H1 (cell line): ENCODE measurements around the gene GPR39. TPM values are rescaled to one million over a fixed set of nuclear protein-coding genes. Genes with fewer than 3 reads are reported as not detected.

ENCODE experiments used
- CTCF ChIA-PET: fragments of 300-600 bp; sonication (Branson Sonifier 250); formaldehyde crosslinking; loops from one replicate; lab custom pipeline; 2021; ENCODE audit not compliant: partially characterized antibody; lab: Charles Lee
- POLR2A ChIA-PET: fragments of 300-600 bp; sonication (Branson Sonifier 250); formaldehyde crosslinking; loops from one replicate; lab custom pipeline; 2021; ENCODE audit warnings: inconsistent platforms; ENCODE audit not compliant: partially characterized antibody; lab: Charles Lee
- DNase-seq, 2 experiments: peaks; one replicate each; pipeline versions ENCODE4 v3.0.0 to v3.0.0-alpha.2; 2010 to 2022; ENCODE audit warnings: low spot score in 2 of 2, low read depth in 1 of 2, mixed read lengths in 1 of 2
- FAIRE-seq: peaks from 2 replicates; lab custom pipeline; 2011; peaks lifted over from hg19 to GRCh38; lab: Jason Lieb, UNC
- H2AFZ ChIP-seq: 2 replicates; pipeline ENCODE4 v1.8.1; 2012; ENCODE audit warnings: low read length, inconsistent platforms
- H2AK5ac ChIP-seq: 2 replicates; pipeline ENCODE4 v1.6.1; 2013; ENCODE audit warnings: low read depth, low read length
- H2BK120ac ChIP-seq: replicated peaks from 2 replicates; pipeline ENCODE3; 2013; ENCODE audit warnings: low read depth, low read length, inconsistent platforms
- H2BK12ac ChIP-seq: 2 replicates; pipeline ENCODE4 v1.6.1; 2013; ENCODE audit warnings: low read depth, low read length
- H2BK15ac ChIP-seq: 2 replicates; pipeline ENCODE4 v1.6.1; 2013; ENCODE audit warnings: low read length
- H2BK20ac ChIP-seq: 2 replicates; pipeline ENCODE4 v1.6.1; 2013; ENCODE audit warnings: low read length
- H2BK5ac ChIP-seq: 2 replicates; pipeline ENCODE4 v1.6.1; 2013; ENCODE audit warnings: low read depth, low read length
- H3K14ac ChIP-seq: 2 replicates; pipeline ENCODE4 v1.6.1; 2013; ENCODE audit warnings: inconsistent platforms; ENCODE audit not compliant: insufficient read length
- H3K18ac ChIP-seq: 2 replicates; pipeline ENCODE4 v1.6.1; 2013; ENCODE audit warnings: low read length; ENCODE audit errors: extremely low read depth
- H3K23ac ChIP-seq: 2 replicates; pipeline ENCODE4 v1.6.1; 2013; ENCODE audit warnings: inconsistent platforms; ENCODE audit not compliant: insufficient read length
- H3K23me2 ChIP-seq: 2 replicates; pipeline ENCODE4 v1.6.1; 2013; ENCODE audit warnings: low read depth, low read length
- H3K27ac ChIP-seq: 2 replicates; pipeline ENCODE4 v1.6.1; 2011; ENCODE audit warnings: low read depth, low read length, inconsistent platforms
- H3K27me3 ChIP-seq, 4 experiments: replicated peaks in 1 of 4; 1 replicate in 1 of 4; 2 replicates in 3 of 4; pipeline versions ENCODE4 v1.6.1 to v1.8.1; 2011 to 2013; ENCODE audit warnings: low read length in 3 of 4, mild to moderate bottlenecking in 3 of 4, inconsistent platforms in 2 of 4, mixed read lengths in 2 of 4, moderate library complexity in 1 of 4; ENCODE audit not compliant: control insufficient read depth in 3 of 4, insufficient read depth in 3 of 4; ENCODE audit errors: extremely low read depth in 1 of 4
- H3K36me3 ChIP-seq, 4 experiments: 2 replicates each; pipeline versions ENCODE4 v1.6.1 to v1.8.1; 2011 to 2013; ENCODE audit warnings: mild to moderate bottlenecking in 4 of 4, low read length in 3 of 4, moderate library complexity in 2 of 4, control low read depth in 1 of 4, inconsistent platforms in 1 of 4; ENCODE audit not compliant: insufficient read depth in 4 of 4, control insufficient read depth in 2 of 4
- H3K4ac ChIP-seq: replicated peaks from 2 replicates; pipeline ENCODE3; 2013; ENCODE audit warnings: low read length, low read depth, mixed read lengths, inconsistent platforms; ENCODE audit not compliant: insufficient read length
- H3K4me1 ChIP-seq, 4 experiments: replicated peaks in 1 of 4; 1 replicate in 1 of 4; 2 replicates in 3 of 4; pipeline versions ENCODE4 v1.6.1 to v1.8.1; 2011 to 2013; ENCODE audit warnings: low read length in 3 of 4, inconsistent platforms in 2 of 4, mixed read lengths in 1 of 4; ENCODE audit not compliant: insufficient read depth in 4 of 4, control insufficient read depth in 3 of 4
- H3K4me2 ChIP-seq, 2 experiments: 2 replicates each; pipeline versions ENCODE4 v1.6.1 to v1.8.1; 2011 to 2013; ENCODE audit warnings: low read depth in 2 of 2, low read length in 2 of 2, control low read depth in 1 of 2, inconsistent platforms in 1 of 2, mild to moderate bottlenecking in 1 of 2; ENCODE audit not compliant: insufficient read depth in 1 of 2
- H3K4me3 ChIP-seq, 4 experiments: fragments of 200-600, 300-600 bp in 1 of 4; sonication (generic), shearing (Covaris generic), sonication (Bioruptor Twin) in 1 of 4; 2 replicates each; pipeline versions ENCODE4 v1.5.1 to v1.8.1; 2011 to 2016; ENCODE audit warnings: low read length in 4 of 4, low read depth in 3 of 4, control low read depth in 2 of 4, inconsistent platforms in 2 of 4, mild to moderate bottlenecking in 2 of 4, mixed read lengths in 1 of 4, moderate library complexity in 1 of 4; ENCODE audit not compliant: insufficient read depth in 2 of 4; ENCODE audit errors: extremely low read depth in 1 of 4
- H3K56ac ChIP-seq: replicated peaks from 2 replicates; pipeline ENCODE3; 2013; ENCODE audit warnings: low read depth, mild to moderate bottlenecking, mixed read lengths, low read length, inconsistent platforms; ENCODE audit not compliant: insufficient read length
- H3K79me1 ChIP-seq: 2 replicates; pipeline ENCODE4 v1.6.1; 2013; ENCODE audit warnings: low read depth, low read length, control low read depth
- H3K79me2 ChIP-seq, 2 experiments: 2 replicates each; pipeline versions ENCODE4 v1.6.1 to v1.8.1; 2012 to 2013; ENCODE audit warnings: low read length in 2 of 2, mild to moderate bottlenecking in 2 of 2, inconsistent platforms in 1 of 2; ENCODE audit not compliant: insufficient read depth in 2 of 2, control insufficient read depth in 1 of 2
- H3K9ac ChIP-seq, 4 experiments: replicated peaks in 1 of 4; 1 replicate in 1 of 4; 2 replicates in 3 of 4; pipeline versions ENCODE4 v1.6.1 to v1.8.1; 2011 to 2013; ENCODE audit warnings: low read depth in 3 of 4, low read length in 3 of 4, control low read depth in 2 of 4, mild to moderate bottlenecking in 2 of 4, moderate library complexity in 2 of 4, inconsistent platforms in 1 of 4; ENCODE audit errors: extremely low read depth in 1 of 4
- H3K9me3 ChIP-seq, 2 experiments: 2 replicates each; pipeline versions ENCODE4 v1.6.1 to v1.8.1; 2012 to 2013; ENCODE audit warnings: mild to moderate bottlenecking in 2 of 2, moderate library complexity in 2 of 2, control low read depth in 1 of 2, inconsistent platforms in 1 of 2, low read depth in 1 of 2, low read length in 1 of 2, mixed read lengths in 1 of 2; ENCODE audit not compliant: insufficient read depth in 2 of 2
- H4K20me1 ChIP-seq, 2 experiments: replicated peaks in 1 of 2; 2 replicates each; pipeline versions ENCODE3 to v1.8.1; 2011 to 2013; ENCODE audit warnings: inconsistent platforms in 2 of 2, low read length in 2 of 2, mild to moderate bottlenecking in 1 of 2; ENCODE audit not compliant: insufficient read depth in 2 of 2, control insufficient read depth in 1 of 2
- H4K5ac ChIP-seq: 2 replicates; pipeline ENCODE4 v1.6.1; 2013; ENCODE audit warnings: low read length, low read depth, mixed read lengths, inconsistent platforms; ENCODE audit not compliant: insufficient read length
- H4K8ac ChIP-seq: 2 replicates; pipeline ENCODE4 v1.8.0; 2013; ENCODE audit warnings: mild to moderate bottlenecking, moderate library complexity, low read length, inconsistent platforms; ENCODE audit not compliant: insufficient read depth; ENCODE audit errors: extremely low read depth
- H4K91ac ChIP-seq: replicated peaks from 2 replicates; pipeline ENCODE3; 2013; ENCODE audit warnings: low read length, mixed read lengths, inconsistent platforms; ENCODE audit not compliant: insufficient read length
- CHD2 ChIP-seq: IDR thresholded peaks from 2 replicates; pipeline ENCODE4 v1.6.1; 2012; ENCODE audit warnings: low read length, improper control_type of control experiment
- CREB1 ChIP-seq: IDR thresholded peaks from 2 replicates; pipeline ENCODE4 v1.6.1; 2012; ENCODE audit warnings: inconsistent platforms
- EGR1 ChIP-seq: IDR thresholded peaks from 2 replicates; pipeline ENCODE4 v1.6.1; 2011; ENCODE audit warnings: low read depth, low read length, borderline replicate concordance
- EP300 ChIP-seq, 2 experiments: IDR thresholded peaks; 1 replicate in 1 of 2; 2 replicates in 1 of 2; pipeline ENCODE4 v1.6.1; 2011 to 2012; ENCODE audit warnings: low read depth in 2 of 2, low read length in 2 of 2, mild to moderate bottlenecking in 2 of 2, borderline replicate concordance in 1 of 2, inconsistent platforms in 1 of 2, moderate library complexity in 1 of 2
- GABPA ChIP-seq: IDR thresholded peaks from 2 replicates; pipeline ENCODE4 v1.6.1; 2011; ENCODE audit warnings: mild to moderate bottlenecking, low read length, moderate library complexity, borderline replicate concordance; ENCODE audit not compliant: insufficient read depth
- GTF2F1 ChIP-seq: IDR thresholded peaks from 2 replicates; pipeline ENCODE4 v1.6.1; 2012; ENCODE audit warnings: low read depth, low read length, improper control_type of control experiment, borderline replicate concordance
- HDAC2 ChIP-seq, 2 experiments: fragments of 300-600 bp in 1 of 2; sonication (generic) in 1 of 2; IDR thresholded peaks; 2 replicates each; pipeline ENCODE4 v1.6.1; 2011 to 2012; ENCODE audit warnings: low read depth in 2 of 2, low read length in 2 of 2, mild to moderate bottlenecking in 2 of 2, moderate library complexity in 2 of 2, borderline replicate concordance in 1 of 2, inconsistent platforms in 1 of 2
- MAFK ChIP-seq: IDR thresholded peaks from 2 replicates; pipeline ENCODE4 v1.6.1; 2012; ENCODE audit warnings: low read depth, mild to moderate bottlenecking, improper control_type of control experiment, low read length
- POLR2A ChIP-seq, 2 experiments: IDR thresholded peaks; 1 replicate in 1 of 2; 2 replicates in 1 of 2; pipeline ENCODE4 v1.6.1; 2011; ENCODE audit warnings: low read depth in 2 of 2, low read length in 2 of 2, mild to moderate bottlenecking in 2 of 2; ENCODE audit errors: control extremely low read depth in 1 of 2
- POU5F1 ChIP-seq: IDR thresholded peaks from 2 replicates; pipeline ENCODE4 v1.6.1; 2011; ENCODE audit warnings: low read depth, mild to moderate bottlenecking, low read length, moderate library complexity
- RAD21 ChIP-seq, 2 experiments: IDR thresholded peaks in 1 of 2; conservative IDR thresholded peaks in 1 of 2; 2 replicates each; pipeline ENCODE4 v1.6.1; 2011; ENCODE audit warnings: low read depth in 2 of 2, low read length in 2 of 2, improper control_type of control experiment in 1 of 2, inconsistent platforms in 1 of 2, mild to moderate bottlenecking in 1 of 2, moderate library complexity in 1 of 2
- SIRT6 ChIP-seq: IDR thresholded peaks from one replicate; pipeline ENCODE4 v1.7.1; 2012; ENCODE audit warnings: low read length, inconsistent platforms
- SP1 ChIP-seq: IDR thresholded peaks from 2 replicates; pipeline ENCODE4 v1.6.1; 2011; ENCODE audit warnings: low read depth, low read length
- SP4 ChIP-seq: IDR thresholded peaks from 2 replicates; pipeline ENCODE4 v1.6.1; 2012; ENCODE audit warnings: low read length, inconsistent platforms
- TBP ChIP-seq: IDR thresholded peaks from 2 replicates; pipeline ENCODE4 v1.6.1; 2011; ENCODE audit warnings: low read depth, low read length, improper control_type of control experiment
- TEAD4 ChIP-seq: IDR thresholded peaks from 2 replicates; pipeline ENCODE4 v1.6.1; 2012; ENCODE audit warnings: low read depth, low read length, inconsistent platforms, mixed read lengths
- WGBS, 2 experiments: shearing (Covaris generic) in 1 of 2; methylation state at CpG; one replicate each; pipeline versions ENCODE4 v1.1.6 to v1.1.7; 2013 to 2015; ENCODE audit warnings: low lambda C conversion rate in 2 of 2, mixed read lengths in 2 of 2, inconsistent platforms in 1 of 2, low coverage in 1 of 2, missing lambda C conversion rate in 1 of 2; ENCODE audit not compliant: insufficient replicate concordance in 2 of 2, insufficient coverage in 1 of 2, insufficient read length in 1 of 2; ENCODE audit errors: extremely low coverage in 1 of 2, missing lambda C conversion rate in 1 of 2; 5-methylcytosine and 5-hydroxymethylcytosine counted together
- polyA plus RNA-seq, 7 experiments: library from polyadenylated mRNA; depleted of rRNA in 3 of 7; stranded (reverse) in 5 of 7; unstranded in 2 of 7; fragments of >200 nt in 5 of 7; fragments of 200-250 nt in 2 of 7; gene quantifications; 1 replicate in 5 of 7; 2 replicates in 1 of 7; 4 replicates in 1 of 7; pipeline versions ENCODE4 v1.2.1 to v1.2.3, GENCODE V29; 2011 to 2013; ENCODE audit warnings: missing spikeins in 2 of 7, mixed read lengths in 2 of 7
- total RNA-seq: library from RNA; stranded (reverse); fragmentation: NEBNext Ultra II Directional; extraction: Animal tissue kit (Norgen Biotek cat#: 25700); gene quantifications from 2 replicates; pipeline ENCODE4 v1.2.1, GENCODE V29; 2021

The GPR39 gene
- total and polyA plus RNA-seq, 2 of the 8 experiments (the other 6 are each of a cell fraction or from before 2014, with no cell fraction given), result 0.63 to 2.7 TPM

- ChIA-PET CTCF (interaction anchor here (1.0 kb wide), 1 partner anchor 13 kb away, joined by 4 read pairs; no protein-coding TSS in a partner anchor), POLR2A (interaction anchor here (0.7 kb wide), 1 partner anchor 25 kb away, joined by 3 read pairs; no protein-coding TSS in a partner anchor)
- H3K23me2 ChIP-seq, result no peaks in the 10 kb centered on the region
- H4K20me1 ChIP-seq, result no peaks in the 10 kb centered on the region
- H3K79me2 ChIP-seq, result no peaks in the 10 kb centered on the region
- no peaks in the 10 kb centered on the region for H3K9me3 ChIP-seq
- H2AK5ac ChIP-seq, result no peak overlapping the region
- H4K8ac ChIP-seq, result no peak overlapping the region
- no peak overlapping the region for H3K4ac ChIP-seq
- no peaks in the 10 kb centered on the region for H3K27me3 ChIP-seq
- H2BK15ac ChIP-seq, result no peak overlapping the region
- H3K79me1 ChIP-seq, result no peaks in the 10 kb centered on the region
- no peak overlapping the region for H4K91ac ChIP-seq
- 0 out of 2 replicates have a peak overlapping the region, but pooled peaks have one; percentile 30 for H2BK5ac ChIP-seq
- no peak overlapping the region for H3K4me3 ChIP-seq
- H3K4me2 ChIP-seq, result no peak overlapping the region
- no peak overlapping the region for H2BK12ac ChIP-seq
- no peak overlapping the region for H3K27ac ChIP-seq
- H3K4me1 ChIP-seq, result peaks cover 0 to 5% (median 4%) of the 10 kb centered on the region in 4 experiments; a peak in 3 of 7 replicates
- no peak overlapping the region for H3K18ac ChIP-seq
- no peaks in the 10 kb centered on the region for H3K36me3 ChIP-seq
- no peak for FAIRE-seq
- DNase-seq, result no peak
- no peak overlapping the region for H3K56ac ChIP-seq
- no peak overlapping the region for H3K9ac ChIP-seq
- 100% methylated on average over 1 of the region's 1 CpG; no CpG with 5 or more reads in 1 of the 2 experiments for WGBS, 2 experiments
- H2BK20ac ChIP-seq, result no peak overlapping the region
- no peak overlapping the region for H2BK120ac ChIP-seq
- no peak overlapping the region for H3K14ac ChIP-seq
- no peak overlapping the region for H2AFZ ChIP-seq
- no peak overlapping the region for H4K5ac ChIP-seq
- no peak overlapping the region for H3K23ac ChIP-seq
- TF ChIP-seq EP300 (IDR thresholded peaks at IDR 0.05; ENCODE audit: borderline replicate concordance in 1 of 2, low read depth in 2 of 2, low read length in 2 of 2) (no peak), SP4 (no peak), SIRT6 (no peak), CHD2 (no peak), TBP (no peak), HDAC2 (IDR thresholded peaks at IDR 0.05; ENCODE audit: borderline replicate concordance in 1 of 2, low read depth in 2 of 2, low read length in 2 of 2) (no peak), TEAD4 (no peak), CREB1 (no peak), RAD21 (IDR thresholded peaks at IDR 0.05 in 1 of 2, conservative IDR thresholded peaks at IDR 0.05 in 1 of 2; ENCODE audit: low read depth in 2 of 2, low read length in 2 of 2) (no peak), GTF2F1 (no peak), SP1 (no peak), MAFK (no peak), GABPA (no peak), EGR1 (no peak), POLR2A (IDR thresholded peaks at IDR 0.05; ENCODE audit: control extremely low read depth in 1 of 2, low read depth in 2 of 2, low read length in 2 of 2) (no peak), POU5F1 (no peak)
Observed at GRCh38 chr2:132441051-132441450, 24.4 kb downstream of the GPR39 start.
